GM12873 (cell line): ENCODE results near the gene STATH.
"Not testable (repeated sequence)": the region's sequence is repeated elsewhere in the genome, so short reads cannot be mapped to it uniquely, and the experiment has no call there.

Experiments used
- CTCF ChIP-seq: IDR thresholded peaks from 2 replicates; pipeline ENCODE4 v1.5.1; 2012; ENCODE audit warnings: low read depth, mild to moderate bottlenecking, moderate library complexity, low read length, control low read depth; ENCODE audit not compliant: insufficient read depth; ENCODE audit errors: missing control alignments

Gene STATH

GRCh38 chr4:70023218-70023617, 27.5 kb downstream of the STATH start:
- TF ChIP-seq CTCF: no peak

- TF ChIP-seq CTCF: no peak
These were observed 31.2 kb downstream of the STATH start for GRCh38 chr4:70027011-70027410.

GRCh38 chr4:70028159-70028558, 32.4 kb downstream of the STATH start, which contains the start of gene HTN3:
TSS of gene HTN3 (plus strand) at chr4:70028459. CDS start at chr4:70030741, 2,282 bp downstream.
- TF ChIP-seq CTCF: not testable (repeated sequence)

- TF ChIP-seq CTCF: no peak
These were observed 46.0 kb downstream of the STATH start for GRCh38 chr4:70041652-70042286.

- TF ChIP-seq CTCF: not testable (repeated sequence)
These were observed 54.4 kb downstream of the STATH start, which contains the start of gene HTN1 for GRCh38 chr4:70050138-70050537. TSS of gene HTN1 (plus strand) at chr4:70050438. CDS start at chr4:70053077, 2,639 bp downstream.
